NCI-H1092 treated with DMSO at 0.1 percent for 48 hours (cell line): Measurements from ENCODE around the gene SH2D7.

Experiments used
- DNase-seq: peaks from one replicate; lab custom pipeline; 2025; lab: John Stamatoyannopoulos, UW

SH2D7 gene

DNA sequence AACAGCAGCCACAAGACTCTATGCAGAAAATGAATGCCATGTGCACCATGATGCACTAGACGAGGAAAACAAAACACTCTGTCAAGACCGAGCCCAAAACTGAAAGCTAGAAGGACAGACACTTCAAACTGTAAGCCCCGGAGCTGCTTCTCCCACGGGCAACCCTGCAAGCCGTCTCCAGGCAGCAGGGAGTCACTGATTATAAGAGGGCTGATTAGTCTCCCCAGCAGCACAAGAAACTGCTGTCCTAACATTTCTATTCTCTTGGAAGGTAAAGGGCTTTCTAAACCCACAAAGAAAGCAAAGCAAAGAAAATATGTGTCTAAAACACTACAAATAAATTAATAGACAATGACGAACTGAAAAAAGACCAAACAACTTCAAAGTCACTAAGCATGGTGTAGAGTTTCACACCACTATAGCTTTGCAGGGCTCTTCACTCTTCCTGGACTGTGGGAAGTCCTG lies 30.4 kb upstream of the SH2D7 start:
- peak; percentile 11 for DNase-seq

DNA sequence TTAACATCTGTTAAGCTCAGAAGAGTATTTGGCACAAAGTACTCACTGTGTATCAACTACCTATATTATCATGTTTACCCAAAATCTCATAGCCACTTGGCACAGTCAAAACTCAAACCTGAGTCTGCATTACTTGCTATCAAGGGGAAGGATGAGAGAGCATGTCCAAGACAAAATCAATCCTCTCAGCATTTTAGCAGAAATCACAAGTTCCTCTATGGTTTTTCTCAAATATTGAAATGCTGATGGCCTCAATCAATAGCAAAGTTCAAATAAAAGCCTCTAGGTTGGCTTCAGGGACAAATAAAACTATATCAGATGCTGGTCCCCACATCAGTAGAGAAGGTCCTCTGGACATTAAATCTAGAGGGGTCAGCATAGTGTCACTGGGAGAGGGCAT lies 29.1 kb upstream of the SH2D7 start:
- DNase-seq: no peak

DNA sequence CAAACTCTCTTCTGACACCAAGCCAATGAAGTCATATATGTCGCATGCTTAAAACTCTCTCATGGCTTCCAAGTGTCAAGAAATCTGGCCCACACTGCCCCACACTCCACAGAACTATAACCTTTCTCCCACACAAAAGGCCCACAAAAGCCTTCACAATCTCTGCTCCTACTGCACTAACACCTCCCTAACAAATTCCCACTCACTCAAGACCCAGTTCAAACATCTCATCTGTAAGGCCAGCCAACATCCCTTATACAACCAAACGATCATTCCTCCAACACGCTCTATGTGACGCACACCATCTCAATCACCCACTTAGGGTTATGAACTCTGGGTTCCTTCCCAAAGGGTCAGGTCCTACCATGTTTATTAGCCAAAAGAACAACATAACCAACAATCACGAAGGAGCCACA lies 28.4 kb upstream of the SH2D7 start:
- no peak for DNase-seq

DNA sequence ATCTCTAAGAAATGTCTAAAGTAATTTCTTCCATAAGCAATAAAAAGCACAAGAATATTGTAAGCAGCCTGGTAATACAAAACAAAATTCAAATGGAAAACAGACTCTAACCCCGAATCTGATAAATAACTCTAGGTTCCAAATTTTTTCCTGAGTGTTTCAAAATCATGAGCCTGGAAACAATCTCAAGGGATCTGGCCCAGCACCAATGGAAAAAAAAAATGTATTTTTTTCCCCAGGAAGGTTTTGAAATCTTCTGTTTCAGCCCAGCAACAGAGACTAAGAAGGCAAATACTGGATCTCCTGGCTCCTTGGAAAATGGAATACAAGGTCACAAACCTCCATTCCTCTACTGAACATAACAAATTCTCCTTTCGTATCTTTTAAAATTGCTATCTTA lies 27.8 kb upstream of the SH2D7 start:
- DNase-seq: no peak

DNA sequence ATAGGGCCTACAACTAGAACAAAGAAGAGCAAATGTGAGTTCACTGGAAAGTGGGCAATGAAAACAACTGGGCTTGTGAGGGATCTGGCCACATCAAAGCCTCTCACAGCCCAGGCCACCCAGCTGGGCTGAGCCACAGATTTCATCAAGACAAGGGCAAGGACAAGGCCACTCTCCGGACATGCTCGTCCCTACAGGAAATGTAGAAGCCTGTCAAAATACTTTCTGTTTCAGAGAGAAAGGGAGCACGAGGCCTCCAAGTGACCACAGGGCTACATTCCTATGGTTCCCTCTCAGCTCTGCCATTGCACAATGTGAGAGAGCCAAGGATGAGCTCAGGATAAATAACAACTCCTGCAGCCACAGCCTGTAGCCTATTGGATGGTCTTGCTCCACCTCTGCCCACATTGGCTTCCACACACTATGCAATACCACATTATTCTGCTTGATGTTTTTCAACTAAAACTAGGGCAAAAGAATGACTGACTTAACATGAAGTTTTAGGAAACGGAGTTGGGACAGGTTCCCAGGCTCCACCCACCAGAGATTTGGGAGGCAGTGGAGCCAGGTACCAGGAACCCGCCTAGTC lies 27.0 kb upstream of the SH2D7 start:
- DNase-seq: no peak

DNA sequence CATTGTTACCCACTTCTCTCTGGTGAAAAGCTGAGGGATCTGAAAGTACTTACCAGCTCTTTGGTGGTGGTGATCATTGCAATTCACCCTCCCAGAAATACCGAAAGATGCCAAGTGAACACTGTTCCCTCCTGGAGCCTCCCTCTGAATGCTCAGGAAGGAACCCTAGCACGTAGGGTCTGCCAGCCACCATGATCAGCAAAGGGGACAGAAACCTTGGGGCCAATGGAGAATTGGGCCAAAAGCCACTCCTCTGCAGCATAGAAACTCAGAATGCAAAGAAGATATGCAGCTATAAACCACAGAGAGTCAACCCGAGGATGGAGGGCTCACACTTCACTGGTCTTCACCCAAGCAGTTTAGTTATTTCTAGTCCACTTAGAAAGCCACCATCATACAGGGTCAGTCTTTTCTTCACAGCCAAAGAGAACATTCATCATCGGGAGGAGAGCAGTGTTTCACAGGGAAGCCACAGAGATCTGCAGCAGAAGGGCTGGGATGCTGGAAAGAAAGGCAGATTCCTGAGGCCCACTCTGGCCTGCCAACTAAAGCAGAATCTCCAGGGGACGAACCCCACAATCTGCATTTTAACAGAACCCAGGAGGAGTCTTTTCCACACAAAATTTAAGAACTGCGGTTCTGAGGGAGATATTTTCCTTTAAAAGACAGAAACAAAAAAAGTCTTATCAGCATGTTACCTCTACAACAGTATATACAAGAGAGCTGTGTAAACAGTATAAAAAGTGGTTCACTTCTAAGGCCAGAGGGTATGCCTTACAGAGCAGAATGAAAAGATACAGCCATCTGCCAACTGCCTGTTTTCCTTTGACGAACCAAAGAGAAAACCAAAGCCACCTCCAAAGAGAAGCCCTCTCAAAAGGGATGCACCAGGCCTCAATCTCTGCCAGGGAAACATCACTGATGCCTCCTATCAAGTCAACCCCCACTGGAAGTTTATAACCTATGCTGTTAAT lies 26.1 kb upstream of the SH2D7 start:
- no peak for DNase-seq

DNA sequence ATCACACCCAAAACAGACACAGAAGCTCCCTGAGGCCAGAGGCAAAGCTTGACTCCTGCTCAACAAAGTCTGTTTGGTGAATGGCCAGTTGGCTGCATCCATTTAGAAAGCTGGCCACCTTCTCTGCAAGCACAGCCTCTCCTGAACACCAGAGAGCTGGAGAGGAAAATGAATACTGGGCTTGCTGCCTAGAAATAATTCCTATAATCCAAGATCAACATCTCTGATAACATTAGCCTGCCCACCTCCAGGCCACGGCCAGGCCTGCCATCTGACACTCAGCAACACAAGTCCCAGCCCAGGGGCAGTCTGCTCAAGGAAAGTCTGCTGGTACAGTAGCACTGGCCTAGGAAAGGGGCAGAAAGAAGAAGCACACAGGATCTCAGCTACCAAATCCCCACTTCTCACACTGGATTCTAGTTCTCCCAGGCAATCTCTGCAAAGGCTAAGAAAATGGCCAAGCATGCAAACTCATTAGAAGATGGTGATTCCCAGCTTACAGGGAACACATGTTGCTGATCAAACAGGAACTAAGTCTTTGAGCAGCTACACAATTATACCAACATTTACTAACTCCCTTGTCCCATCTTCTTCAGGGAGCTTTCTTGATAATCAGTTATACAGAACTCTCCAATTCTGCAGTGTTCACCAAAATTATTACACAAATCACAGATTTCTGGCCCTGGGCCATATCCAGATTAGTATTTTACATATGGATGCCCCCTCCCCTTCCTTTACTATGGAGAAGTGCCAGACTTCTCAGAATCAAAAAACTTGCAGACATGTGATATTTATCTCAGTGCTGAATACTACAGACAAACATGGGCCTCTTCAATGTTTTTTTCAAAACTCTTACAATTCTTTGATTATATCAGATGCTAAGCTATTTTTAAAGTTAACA lies 24.8 kb upstream of the SH2D7 start:
- DNase-seq: peak; percentile 73

DNA sequence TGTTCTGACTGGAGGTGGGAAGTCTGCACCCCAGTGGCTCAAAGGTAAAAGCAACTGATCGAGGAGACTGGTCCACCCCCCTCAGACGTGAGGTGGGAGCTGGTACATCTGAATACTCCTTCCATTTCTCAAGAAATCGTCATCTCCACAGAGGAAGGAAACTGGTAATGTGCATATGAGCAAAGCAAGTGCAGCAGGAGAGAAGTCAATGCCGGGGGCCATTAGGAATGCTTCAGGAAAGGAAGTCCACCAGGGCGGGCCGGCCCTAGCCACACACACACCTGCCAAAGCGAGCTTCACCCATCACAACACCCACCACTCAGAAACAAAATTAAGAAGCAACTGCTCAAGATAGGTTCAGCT lies 23.3 kb upstream of the SH2D7 start:
- DNase-seq: no peak

DNA sequence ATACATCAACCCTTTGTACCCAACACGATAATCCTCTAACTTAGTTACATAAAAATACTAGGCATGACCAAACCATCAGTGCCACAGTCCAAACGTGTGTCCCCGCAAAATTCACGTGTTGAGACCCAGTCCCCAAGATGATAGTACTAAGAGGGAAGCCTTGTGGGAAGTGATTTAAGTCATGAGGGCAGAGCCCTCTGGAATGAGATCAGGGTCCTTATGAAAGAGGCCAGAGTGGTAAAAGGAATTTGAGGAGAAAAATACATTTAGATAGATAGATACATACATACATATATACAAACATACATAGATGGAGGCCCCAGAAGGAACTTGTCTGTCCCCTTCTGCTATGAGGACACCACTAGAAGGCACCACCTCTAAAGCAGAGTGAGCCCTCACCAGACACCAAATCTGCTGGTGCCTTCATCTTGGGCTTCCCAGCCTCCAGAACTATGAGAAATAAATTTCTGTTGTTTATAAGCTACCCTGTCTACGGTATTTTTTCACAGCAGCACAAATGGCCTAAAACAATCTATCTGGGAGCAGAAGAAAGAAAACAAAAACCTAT lies 22.8 kb upstream of the SH2D7 start:
- DNase-seq: no peak

DNA sequence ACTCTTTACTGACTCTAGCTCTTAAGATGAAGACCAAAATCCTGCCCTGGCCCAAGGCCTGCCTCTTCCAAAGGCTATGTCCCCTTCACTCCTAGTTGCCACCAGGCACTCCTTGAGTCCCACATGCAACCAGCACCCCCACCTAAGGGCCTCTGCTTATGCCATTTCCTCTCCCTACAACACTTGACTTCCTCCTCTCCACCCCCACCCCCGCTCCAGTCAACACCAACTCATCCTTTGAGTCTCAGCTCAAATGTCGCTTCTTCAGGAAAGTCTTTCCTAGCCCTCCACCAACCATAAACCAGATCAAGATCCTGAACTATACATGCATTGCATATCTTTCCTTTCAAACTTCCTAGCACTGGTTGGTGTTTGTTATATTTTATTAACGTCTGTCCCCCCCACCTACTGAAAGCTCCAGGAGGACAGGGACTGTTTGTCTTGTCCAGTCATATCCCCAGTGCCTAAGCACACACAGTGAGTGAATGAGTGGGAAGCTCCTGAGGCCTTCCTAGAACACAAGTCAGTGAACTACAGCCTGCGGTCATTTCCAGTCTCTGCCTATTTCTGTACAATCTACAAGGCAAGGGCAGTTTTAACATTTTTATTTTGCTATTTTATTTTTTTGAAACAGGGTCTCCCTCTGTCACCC lies 22.2 kb upstream of the SH2D7 start:
- DNase-seq: no peak

DNA sequence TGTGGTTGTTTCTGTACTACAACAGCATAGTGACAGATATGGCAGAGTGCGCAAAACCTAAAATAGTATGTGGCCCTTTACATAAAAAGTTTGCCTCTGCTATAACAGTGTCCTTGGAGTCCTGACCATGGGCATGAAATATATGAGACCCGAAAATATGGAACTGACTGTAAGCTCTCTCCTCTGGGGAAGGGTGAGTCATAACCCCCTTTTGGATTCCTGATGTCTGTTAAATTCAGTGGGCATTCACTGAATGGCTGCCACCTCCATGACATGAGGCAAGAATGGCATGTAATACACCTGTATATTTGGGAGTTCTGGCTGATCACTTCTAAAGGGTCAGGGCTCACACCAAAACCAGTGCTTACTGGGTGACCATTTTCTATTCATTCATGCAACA lies 21.0 kb upstream of the SH2D7 start:
- DNase-seq: no peak

DNA sequence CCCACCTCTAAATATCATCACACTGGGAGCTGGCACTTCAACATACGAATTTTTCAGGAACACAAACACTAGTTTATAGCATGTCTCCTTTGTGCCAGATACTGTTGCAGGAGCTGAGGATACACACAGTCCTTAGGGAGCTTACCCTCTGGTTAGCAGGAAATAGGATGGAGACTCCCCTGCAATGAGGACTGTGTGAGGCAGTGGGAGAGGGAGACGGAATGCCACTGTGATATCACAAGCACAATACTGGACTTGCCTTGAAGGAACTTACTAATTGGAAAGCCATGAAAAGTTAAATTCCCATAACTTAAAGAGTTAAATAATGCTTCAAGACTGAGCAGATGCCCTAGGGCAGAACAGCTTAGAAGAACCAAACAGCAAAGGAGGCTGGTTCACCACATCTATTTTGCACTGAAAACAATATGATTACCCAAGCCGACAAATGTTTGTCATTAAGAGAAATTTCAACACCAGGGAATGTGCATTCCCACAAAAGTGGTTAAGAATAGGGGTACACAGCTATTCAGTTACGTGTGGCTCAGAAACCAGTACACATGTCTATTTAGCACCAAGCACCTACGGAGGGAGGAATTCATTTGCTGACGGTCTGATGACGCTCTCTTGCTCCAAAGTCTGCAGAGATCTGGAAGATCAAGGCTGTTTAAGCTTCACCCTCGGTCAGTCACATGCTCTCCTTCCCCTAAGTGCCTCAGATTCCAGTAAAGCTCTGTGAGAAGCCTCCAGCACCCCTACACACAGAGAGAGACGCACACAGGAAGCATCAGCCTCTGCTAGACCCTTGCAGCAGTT lies 20.1 kb upstream of the SH2D7 start:
- no peak for DNase-seq

DNA sequence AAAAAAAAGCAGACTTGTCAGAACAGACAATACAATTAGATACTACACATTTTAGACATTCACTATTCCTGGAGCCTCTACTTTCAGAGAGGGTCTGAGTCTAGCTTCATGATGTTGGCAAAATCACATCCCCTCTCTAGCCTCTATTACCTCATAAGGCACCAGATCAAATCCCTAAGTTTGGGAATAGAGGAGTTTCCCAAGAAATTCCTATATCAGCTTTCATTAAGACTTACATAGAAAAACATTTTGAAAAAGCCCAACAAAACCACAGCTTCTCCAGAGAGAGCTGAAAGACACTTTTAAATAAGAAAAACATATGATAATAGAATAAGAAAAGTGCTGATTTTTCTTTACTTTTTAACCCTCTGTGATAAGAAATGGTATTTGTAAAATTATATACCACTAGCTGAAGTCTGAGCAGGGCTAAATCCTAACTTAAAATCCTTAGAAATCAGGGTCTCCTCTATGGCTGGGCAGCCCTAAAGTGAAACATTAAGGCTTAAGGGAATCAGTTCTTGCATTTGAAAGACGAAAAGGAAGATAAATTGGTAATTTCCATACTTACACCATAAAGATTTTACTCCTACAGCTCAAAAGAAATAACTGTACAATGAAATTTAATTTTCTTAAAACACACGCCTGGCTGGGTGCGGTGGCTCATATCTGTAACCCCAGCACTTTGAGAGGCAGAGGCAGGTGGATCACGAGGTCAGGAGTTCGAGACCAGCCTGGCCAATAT lies 19.1 kb upstream of the SH2D7 start:
- no peak for DNase-seq

DNA sequence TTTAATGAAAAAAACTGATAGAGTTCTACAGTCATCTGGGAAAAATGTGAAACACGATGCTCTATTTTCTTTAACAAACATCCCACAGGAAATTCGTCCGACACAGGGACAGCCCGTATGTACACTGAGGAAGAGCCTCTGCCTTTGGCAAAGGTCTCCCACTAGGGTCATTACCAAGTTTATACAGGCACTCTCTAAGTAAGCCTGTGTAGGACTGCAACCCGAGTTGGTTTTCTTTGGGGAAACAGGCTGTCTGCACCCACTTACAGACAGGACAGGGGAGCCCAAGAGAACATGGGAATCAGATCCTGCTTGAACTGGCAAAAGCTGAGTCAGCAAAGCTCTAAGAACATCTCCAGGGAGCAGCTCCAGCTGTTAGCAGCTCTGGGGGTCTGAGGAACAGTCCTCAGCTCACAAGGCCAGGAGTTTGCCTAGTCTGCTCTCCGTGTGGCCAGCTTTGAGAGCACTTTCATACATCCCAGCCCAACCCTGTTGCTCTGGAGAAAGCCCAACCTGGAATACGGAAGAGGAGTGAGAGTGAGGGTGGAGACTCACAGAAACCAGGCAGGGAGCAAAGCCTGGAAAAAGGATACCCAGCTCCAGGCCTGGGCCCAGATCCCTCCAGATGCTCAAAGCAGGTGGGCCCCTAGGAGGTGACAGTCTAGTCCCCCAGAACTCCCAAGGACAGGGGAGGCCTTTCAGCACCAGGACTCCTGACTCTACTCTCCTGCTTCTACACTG lies 16.7 kb upstream of the SH2D7 start:
- no peak for DNase-seq

DNA sequence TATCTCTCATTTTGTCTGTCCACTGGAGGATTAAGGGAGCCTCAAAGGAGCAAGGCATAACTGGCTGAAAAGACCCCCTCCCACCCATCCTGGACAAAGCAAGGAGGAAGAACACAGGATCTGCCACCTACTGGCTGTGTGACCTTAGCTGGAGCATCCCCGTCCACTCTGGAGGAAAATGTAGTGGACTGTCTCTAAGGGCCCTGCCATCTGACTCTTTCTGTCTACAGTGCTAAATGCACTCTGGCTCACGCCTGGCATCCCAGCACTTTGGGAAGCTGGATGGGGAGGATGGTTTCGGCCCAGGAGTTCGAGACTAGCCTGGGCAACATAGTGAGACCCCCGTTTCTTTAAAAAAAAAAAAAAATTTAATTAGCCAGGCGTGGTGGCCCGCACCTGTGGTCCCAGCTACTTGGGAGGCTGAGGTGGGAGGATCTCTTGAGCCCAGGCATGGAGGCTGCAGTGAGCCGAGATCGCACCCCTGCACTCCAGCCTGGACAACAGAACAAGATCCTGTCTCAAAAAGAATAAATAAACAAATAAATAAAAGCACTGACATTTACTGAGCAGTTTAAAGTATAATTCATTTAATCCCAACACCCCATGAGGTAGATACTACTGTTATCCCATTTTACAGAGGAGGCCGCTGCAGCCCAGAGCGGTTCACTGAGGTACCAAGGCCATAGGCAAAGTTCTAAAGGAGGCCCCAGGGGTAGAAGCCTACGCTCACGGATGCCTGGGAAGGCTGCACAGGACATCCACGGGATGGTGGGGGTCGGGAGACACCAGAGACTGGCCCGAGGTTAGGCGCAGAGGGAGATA lies 15.9 kb upstream of the SH2D7 start:
- no peak for DNase-seq

DNA sequence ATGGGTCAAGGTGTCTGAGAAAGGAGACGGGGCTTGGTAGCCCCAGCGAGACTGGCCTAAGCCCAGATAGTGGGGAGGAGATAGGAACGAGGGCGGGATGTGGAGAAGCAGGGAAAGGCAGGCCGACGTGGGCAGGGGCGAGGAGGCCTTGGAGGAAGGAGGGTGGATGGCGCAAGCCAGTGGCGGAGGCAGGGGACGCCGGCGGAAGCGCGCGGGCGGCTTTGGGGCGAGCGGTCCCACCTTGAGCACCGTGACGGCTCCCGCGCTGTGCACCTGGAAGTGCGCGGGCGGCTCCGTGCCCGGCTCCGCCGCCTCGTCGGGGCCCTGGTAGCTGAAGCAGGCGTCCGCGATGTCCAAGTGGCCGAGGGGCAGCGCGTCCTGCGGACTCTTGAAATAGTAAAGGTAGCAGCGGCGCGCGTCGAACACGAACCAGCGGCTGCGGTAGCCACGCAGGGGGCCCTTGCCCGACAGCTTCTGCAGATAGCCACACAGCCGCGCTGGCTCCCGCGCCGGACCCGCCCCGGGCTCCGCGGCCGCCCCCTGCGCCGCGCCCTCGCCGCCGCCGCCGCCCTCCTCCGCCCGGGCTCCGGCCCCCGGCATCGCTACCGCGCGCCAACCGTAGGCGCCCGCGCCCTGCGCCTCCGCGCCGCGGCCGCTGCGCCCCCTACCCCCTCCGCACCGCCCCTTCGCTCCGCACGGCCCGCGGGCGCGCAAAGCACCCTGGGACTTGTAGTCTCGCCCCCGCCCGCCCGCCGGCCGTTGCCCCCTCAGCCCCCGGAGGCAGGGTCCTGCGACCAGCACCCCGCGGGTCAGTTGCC lies 15.1 kb upstream of the SH2D7 start, which contains the start of gene TBC1D2B:
Gene TBC1D2B, minus strand, starts transcription at position 659 of the 818 bp plus-strand sequence. Its CDS starts 59 bp downstream, at position 600.
- peak; percentile 37 for DNase-seq

DNA sequence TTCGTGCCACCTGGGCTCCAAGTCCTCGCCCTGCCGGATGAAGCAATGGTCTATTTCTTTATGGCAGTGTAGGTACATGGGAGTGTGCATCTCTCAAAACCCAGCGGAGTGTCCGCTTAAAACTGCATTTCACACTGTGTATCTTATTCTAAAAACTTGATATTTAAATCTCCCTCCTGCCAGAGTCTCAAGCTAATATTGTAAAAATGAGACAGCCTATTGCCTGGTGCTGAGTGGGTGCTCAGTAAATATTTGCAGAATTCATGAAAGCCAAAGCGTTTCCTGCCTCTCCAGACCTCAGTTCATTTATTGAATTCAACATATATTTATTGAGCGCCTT lies 14.5 kb upstream of the SH2D7 start:
- peak; percentile 40 for DNase-seq
